Effector CD8-positive, alpha-beta T cell (primary cell): ENCODE results near the gene TRPT1.
A peak's percentile ranks its signal among the peaks of the same experiment; 100 is the strongest.

Source experiments
- DNase-seq: peaks from one replicate; lab custom pipeline; 2025; lab: John Stamatoyannopoulos, UW

The TRPT1 gene

DNA sequence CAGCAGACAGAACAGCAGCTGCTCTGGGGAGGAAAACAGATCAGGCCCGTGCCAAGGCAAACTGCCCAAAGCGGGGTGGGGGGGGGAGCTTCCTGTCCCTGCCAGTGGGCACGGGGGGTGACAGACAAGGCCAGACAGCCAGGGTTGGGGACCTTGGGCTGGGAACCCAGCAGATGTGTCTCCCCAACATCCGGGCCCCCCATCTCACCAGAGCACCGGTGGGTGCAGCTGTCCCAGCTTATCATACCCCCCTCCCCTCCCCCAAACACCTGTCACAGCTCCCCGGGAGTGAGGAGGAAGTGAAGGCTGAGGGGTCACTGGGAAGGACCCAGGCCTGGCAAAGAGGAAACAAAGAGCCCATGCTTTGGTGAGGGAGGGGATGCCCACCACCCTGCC is 19.4 kb upstream of the TRPT1 start:
- DNase-seq = peak; percentile 17

GRCh38 chr11:64244966-64245365 is 19.0 kb upstream of the TRPT1 start:
- DNase-seq = no peak

DNA sequence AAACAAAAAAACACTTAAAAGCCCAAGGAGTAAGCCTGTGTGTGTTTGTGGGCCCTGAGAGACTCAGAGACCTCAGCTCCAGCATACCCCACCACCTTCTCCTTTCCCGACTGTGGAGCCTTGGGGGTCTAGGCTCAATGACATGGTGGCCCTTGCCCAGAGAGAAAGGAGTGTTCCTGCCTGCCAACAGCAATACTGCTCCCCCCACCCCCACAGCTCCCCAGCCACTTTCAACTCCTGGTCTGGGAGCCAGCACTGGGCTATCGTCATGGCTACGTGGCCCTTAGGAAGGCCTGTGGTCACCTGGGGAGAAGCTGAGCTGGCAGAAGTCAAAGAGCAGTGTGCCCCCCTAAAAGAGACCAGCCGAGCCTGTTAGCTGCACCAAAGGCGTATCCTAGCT is 18.1 kb upstream of the TRPT1 start:
- DNase-seq = no peak

- no peak for DNase-seq
Measured at GRCh38 chr11:64243236-64243854, 17.4 kb upstream of the TRPT1 start.

DNA sequence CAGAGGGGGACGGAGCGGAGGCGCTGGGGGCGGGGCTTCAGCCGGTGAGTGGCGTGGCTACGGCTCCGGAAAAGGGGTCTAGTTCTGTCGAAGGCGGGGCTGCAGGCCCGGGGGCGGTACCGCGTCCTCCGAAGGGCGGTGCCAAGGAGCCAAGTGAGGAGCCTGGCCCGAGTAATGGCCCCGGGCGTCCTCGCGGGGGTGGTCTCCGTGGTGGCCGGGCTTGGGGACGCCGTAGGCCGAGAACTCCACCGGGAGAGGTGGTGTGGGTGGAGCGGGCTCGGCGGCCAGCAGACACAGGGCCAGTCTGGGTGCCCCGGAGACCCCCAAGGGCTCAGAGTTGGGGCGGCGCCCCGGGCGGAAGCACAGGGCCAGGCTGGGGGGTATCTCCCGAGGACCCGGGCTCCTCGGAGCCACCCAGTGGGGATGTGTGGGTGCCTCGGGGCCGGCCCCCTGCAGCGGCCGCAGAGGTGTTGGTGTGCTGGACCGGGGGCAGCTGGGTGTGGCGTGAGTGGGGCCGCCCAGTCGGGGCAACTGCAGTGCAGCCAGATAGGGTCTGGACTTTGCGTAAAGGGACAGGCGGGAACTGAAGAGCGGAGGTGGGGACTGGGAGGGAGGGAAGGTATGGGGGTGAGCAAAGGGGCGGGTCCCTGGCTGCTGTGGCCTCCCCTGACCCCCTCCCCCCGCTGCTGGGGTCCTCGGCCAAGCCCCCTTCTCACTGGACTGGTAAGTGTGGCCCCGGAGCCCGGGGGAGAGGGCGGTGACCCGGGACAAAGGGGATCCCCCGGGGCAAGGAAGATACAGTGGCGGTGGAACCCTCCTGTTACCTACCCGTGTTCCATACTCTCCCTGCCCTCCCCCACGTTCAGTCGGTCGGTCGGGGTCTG is 15.7 kb upstream of the TRPT1 start:
- DNase-seq = no peak

- DNase-seq = peak; percentile 99
Measured at GRCh38 chr11:64241241-64241490, 15.2 kb upstream of the TRPT1 start.

GRCh38 chr11:64240435-64241240 is 14.7 kb upstream of the TRPT1 start, which contains the start of gene FKBP2:
FKBP2 (plus strand) TSS chr11:64241095; CDS start chr11:64242388, 1,293 bp downstream.
- DNase-seq = peak; percentile 95

GRCh38 chr11:64239662-64240434 is 13.9 kb upstream of the TRPT1 start:
- no peak for DNase-seq

- DNase-seq = no peak
Measured at GRCh38 chr11:64238999-64239398, 13.0 kb upstream of the TRPT1 start.

- DNase-seq = no peak
Measured at GRCh38 chr11:64238076-64238475, 12.1 kb upstream of the TRPT1 start.

GRCh38 chr11:64237484-64237951 is 11.5 kb upstream of the TRPT1 start:
- no peak for DNase-seq

GRCh38 chr11:64235437-64236161 is 9.6 kb upstream of the TRPT1 start:
- DNase-seq = no peak

DNA sequence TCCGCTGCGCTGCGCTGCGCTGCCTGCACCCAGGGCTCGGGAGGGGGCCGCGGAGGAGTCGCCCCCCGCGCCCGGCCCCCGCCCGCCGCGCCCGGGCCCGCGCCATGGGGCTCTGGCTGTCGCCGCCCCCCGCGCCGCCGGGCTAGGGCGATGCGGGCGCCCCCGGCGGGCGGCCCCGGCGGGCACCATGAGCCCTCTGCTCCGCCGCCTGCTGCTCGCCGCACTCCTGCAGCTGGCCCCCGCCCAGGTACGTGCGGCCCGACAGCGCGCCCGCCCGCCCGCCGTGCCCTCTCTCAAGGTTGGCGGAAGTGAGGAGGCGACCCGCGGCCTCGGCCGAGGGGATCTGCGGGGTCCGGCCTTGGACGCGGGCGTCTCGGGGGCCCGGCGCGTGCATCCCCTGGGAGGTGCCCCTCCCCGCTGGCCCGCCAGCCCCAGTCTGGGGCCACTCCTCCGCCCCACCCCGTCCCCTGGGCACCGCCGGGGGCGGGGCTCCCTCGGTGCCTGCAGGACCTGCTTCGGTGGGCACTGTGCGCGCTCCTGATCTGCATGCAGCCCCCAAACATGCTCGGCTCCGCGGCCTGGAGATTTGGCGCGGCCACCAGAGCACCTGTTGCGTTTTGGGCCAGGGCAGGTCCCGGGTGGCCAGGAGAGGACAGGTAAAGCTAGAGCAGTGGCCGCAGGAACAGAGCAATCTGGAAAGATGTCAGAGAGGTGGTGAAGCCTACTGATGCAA is 8.8 kb upstream of the TRPT1 start:
- peak; percentile 40 for DNase-seq

- DNase-seq = peak; percentile 67
Measured at GRCh38 chr11:64233913-64234586, 8.1 kb upstream of the TRPT1 start, which contains the start of gene VEGFB. VEGFB (plus strand) TSS chr11:64234584; CDS start chr11:64234834, 250 bp downstream.

- no peak for DNase-seq
Measured at GRCh38 chr11:64232967-64233315, 7.0 kb upstream of the TRPT1 start.

- no peak for DNase-seq
Measured at GRCh38 chr11:64232182-64232966, 6.4 kb upstream of the TRPT1 start.

DNA sequence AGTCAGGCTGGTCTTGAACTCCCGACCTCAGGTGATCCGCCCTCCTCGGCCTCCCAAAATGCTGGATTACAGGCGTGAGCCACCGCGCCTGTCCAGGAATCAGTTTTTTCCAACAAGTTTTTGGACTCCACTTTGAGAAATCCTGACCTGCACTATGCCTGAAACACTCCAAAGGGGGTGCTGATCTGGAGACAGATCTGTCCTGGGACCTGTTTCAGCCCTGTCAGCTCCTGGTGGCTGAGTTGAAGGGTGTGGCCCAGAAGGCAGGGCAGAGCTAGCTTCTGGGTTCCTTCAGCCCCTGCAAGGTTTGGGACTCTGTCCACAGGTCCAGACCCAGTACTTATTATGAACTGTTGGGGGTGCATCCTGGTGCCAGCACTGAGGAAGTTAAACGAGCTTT is 5.6 kb upstream of the TRPT1 start:
- DNase-seq = no peak

DNA sequence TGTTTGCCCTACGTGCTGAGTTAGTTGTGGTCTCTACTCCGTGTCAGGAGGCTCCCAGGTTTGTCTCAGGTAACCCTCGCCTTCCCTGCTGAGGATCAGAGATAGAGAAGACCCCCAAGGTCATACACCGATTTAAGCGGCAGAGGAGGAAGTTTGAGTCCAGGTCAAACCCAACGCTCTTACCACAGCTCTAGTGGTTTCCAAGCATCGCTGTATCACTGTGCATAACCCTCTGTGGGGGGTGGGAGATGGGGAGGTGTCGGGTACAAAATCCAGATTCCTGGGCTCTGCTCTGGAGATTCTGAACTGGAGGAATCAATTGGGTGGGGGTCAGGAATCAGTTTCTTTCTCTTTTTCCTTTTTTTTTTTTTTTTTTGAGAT is 5.0 kb upstream of the TRPT1 start:
- no peak for DNase-seq
